B cell (primary cell): ENCODE results near the gene USP49. TPM values are rescaled to one million over a fixed set of nuclear protein-coding genes. Genes with fewer than 3 reads are reported as not detected.

Experiments used
- ATAC-seq: fragments of 200-7000 bp; cut with Tn5 transposase; one replicate; pipeline ENCODE4 v1.10.0; 2021; ENCODE audit warnings: low read depth, mild to moderate bottlenecking, moderate number of reproducible peaks, moderate library complexity
- CTCF ChIA-PET: fragments of 350-600 bp; sonication (Branson Sonifier 250); formaldehyde crosslinking; loops from one replicate; lab custom pipeline; 2021; ENCODE audit warnings: antibody characterized with exemption, inconsistent platforms; lab: Charles Lee
- POLR2A ChIA-PET: fragments of 350-600 bp; sonication (Branson Sonifier 250); formaldehyde crosslinking; loops from one replicate; lab custom pipeline; 2021; ENCODE audit warnings: antibody characterized with exemption; lab: Charles Lee
- DNase-seq: peaks from one replicate; pipeline ENCODE4 v3.0.0; 2013
- H2AFZ ChIP-seq: 2 replicates; pipeline ENCODE4 v1.6.1; 2012; ENCODE audit warnings: mild to moderate bottlenecking, low read depth, low read length; ENCODE audit not compliant: insufficient read depth, poor library complexity, severe bottlenecking
- H3K27ac ChIP-seq, 2 donors: 1 replicate in 1 of 2; 2 replicates in 1 of 2; pipeline ENCODE4 v1.5.1; 2012 to 2013; ENCODE audit warnings: low read length in 2 of 2, mild to moderate bottlenecking in 2 of 2, moderate library complexity in 1 of 2
- H3K27me3 ChIP-seq, 4 experiments: fragments of 200-600 bp in 1 of 4; sonication (generic) in 1 of 4; replicated peaks in 1 of 4; 1 replicate in 2 of 4; 2 replicates in 2 of 4; pipeline versions ENCODE4 v1.6.1 to v1.7.0; 2013 to 2016; ENCODE audit warnings: low read length in 3 of 4, mild to moderate bottlenecking in 2 of 4, mixed read lengths in 1 of 4, moderate library complexity in 1 of 4; ENCODE audit not compliant: insufficient read depth in 4 of 4, control insufficient read depth in 3 of 4; ENCODE audit errors: control extremely low read depth in 1 of 4
- H3K36me3 ChIP-seq, 2 experiments: replicated peaks in 1 of 2; 1 replicate in 1 of 2; 2 replicates in 1 of 2; pipeline versions ENCODE4 v1.6.1 to v1.7.1; 2013; ENCODE audit warnings: low read length in 1 of 2; ENCODE audit not compliant: insufficient read depth in 2 of 2, control insufficient read depth in 1 of 2; ENCODE audit errors: control extremely low read depth in 1 of 2, extremely low read depth in 1 of 2
- H3K4me1 ChIP-seq, 2 donors: fragments of 200-600 bp in 1 of 2; sonication (generic) in 1 of 2; 1 replicate in 1 of 2; 2 replicates in 1 of 2; pipeline versions ENCODE4 v1.5.1 to v1.6.1; 2013 to 2017; ENCODE audit warnings: low read length in 2 of 2; ENCODE audit not compliant: control insufficient read depth in 2 of 2, insufficient read depth in 2 of 2
- H3K4me2 ChIP-seq: replicated peaks from 2 replicates; pipeline ENCODE3; 2012; ENCODE audit warnings: mild to moderate bottlenecking, low read depth, low read length; ENCODE audit not compliant: poor library complexity, severe bottlenecking
- H3K4me3 ChIP-seq, 5 experiments: fragments of 200-600 bp in 1 of 5; sonication (generic) in 1 of 5; 1 replicate in 3 of 5; 2 replicates in 2 of 5; pipeline versions ENCODE4 v1.5.1 to v1.7.0; 2011 to 2016; ENCODE audit warnings: low read length in 4 of 5, mild to moderate bottlenecking in 4 of 5, low read depth in 2 of 5, control low read depth in 1 of 5, moderate library complexity in 1 of 5; ENCODE audit not compliant: insufficient read depth in 1 of 5; ENCODE audit errors: control extremely low read depth in 1 of 5, extremely low read depth in 1 of 5
- H3K79me2 ChIP-seq: fragments of 200-600 bp; sonication (generic); one replicate; pipeline ENCODE4 v1.6.0; 2016; ENCODE audit warnings: low read length; ENCODE audit not compliant: control insufficient read depth, insufficient read depth
- H3K9ac ChIP-seq: fragments of 200-600 bp; sonication (generic); 2 replicates; pipeline ENCODE4 v1.6.1; 2017; ENCODE audit warnings: mild to moderate bottlenecking, low read length, moderate library complexity
- H3K9me3 ChIP-seq, 3 donors: one replicate each; pipeline versions ENCODE4 v1.6.1 to v1.7.1; 2013; ENCODE audit warnings: low read length in 2 of 3; ENCODE audit not compliant: control insufficient read depth in 2 of 3, insufficient read depth in 1 of 3; ENCODE audit errors: control extremely low read depth in 1 of 3
- H4K20me1 ChIP-seq: 2 replicates; pipeline ENCODE4 v1.6.0; 2012; ENCODE audit warnings: mild to moderate bottlenecking, low read length; ENCODE audit not compliant: insufficient read depth, control insufficient read depth, poor library complexity, severe bottlenecking
- H3K27ac Mint-ChIP-seq: one replicate; pipeline ENCODE4 v1.8.0; 2021; ENCODE audit warnings: mixed read lengths
- H3K27me3 Mint-ChIP-seq: one replicate; pipeline ENCODE4 v1.8.0; 2021; ENCODE audit warnings: mixed read lengths
- H3K4me1 Mint-ChIP-seq: one replicate; pipeline ENCODE4 v1.8.0; 2021; ENCODE audit warnings: mixed read lengths
- H3K4me3 Mint-ChIP-seq: one replicate; pipeline ENCODE4 v1.8.0; 2021; ENCODE audit warnings: mixed read lengths
- H3K9me3 Mint-ChIP-seq: one replicate; pipeline ENCODE4 v1.8.0; 2022; ENCODE audit warnings: mixed read lengths; ENCODE audit not compliant: insufficient read depth
- CTCF ChIP-seq: fragments of 200-600 bp; IDR thresholded peaks from one replicate; pipeline ENCODE4 v1.8.0; 2022; ENCODE audit warnings: antibody characterized with exemption, mild to moderate bottlenecking
- EZH2 ChIP-seq: IDR thresholded peaks from 2 replicates; pipeline ENCODE4 v1.6.1; 2012; ENCODE audit warnings: borderline replicate concordance, low read depth, mild to moderate bottlenecking, moderate library complexity, low read length; ENCODE audit not compliant: insufficient read depth, poor library complexity, severe bottlenecking
- WGBS: methylation state at CpG from one replicate; pipeline ENCODE4 v1.1.5; 2013; ENCODE audit warnings: missing lambda C conversion rate; ENCODE audit not compliant: insufficient coverage; 5-methylcytosine and 5-hydroxymethylcytosine counted together
- intact Hi-C: fragments of 100-400 bp; cut with micrococcal nuclease; formaldehyde crosslinking; loops from one replicate; pipeline ENCODE4 v1.10.0; 2022
- polyA plus RNA-seq: library from polyadenylated mRNA; depleted of rRNA; stranded (reverse); fragments of >200 nt; gene quantifications from 2 replicates; pipeline ENCODE4 v1.2.3, GENCODE V29; 2012
- total RNA-seq, 2 donors: library from RNA; stranded (reverse); fragments of 120-200 nt in 1 of 2; gene quantifications; 1 replicate in 1 of 2; 2 replicates in 1 of 2; pipeline versions ENCODE4 v1.2.3 to v1.2.4, GENCODE V29; 2013 to 2022

USP49 gene
- total and polyA plus RNA-seq, 2 donors (not counting 1 experiment from before 2014, with no cell fraction given), result 2.6 to 9.9 TPM

- Histone ChIP-seq H3K36me3 (no peaks in the 10 kb centered on the region), H3K4me1 (no peaks in the 10 kb centered on the region), H3K9me3 (no peaks in the 10 kb centered on the region), H3K4me3 (no peak overlapping the region), H3K27ac (no peak overlapping the region), H3K79me2 (no peaks in the 10 kb centered on the region), H3K9ac (no peak overlapping the region), H3K4me2 (no peak overlapping the region), H4K20me1 (no peaks in the 10 kb centered on the region), H2AFZ (no peak overlapping the region), H3K27me3 (no peaks in the 10 kb centered on the region)
- ATAC-seq, result no peak
- no peak for DNase-seq
- ChIA-PET POLR2A (no interaction called here), CTCF (no interaction called here)
- intact Hi-C loops, result no loop called here
- H3K4me1 Mint-ChIP-seq, result no peaks in the 10 kb centered on the region
- WGBS, result 88% methylated on average over 5 of the region's 6 CpGs
- H3K27ac Mint-ChIP-seq, result no peak overlapping the region
- no peak for TF ChIP-seq EZH2
- no peak for TF ChIP-seq CTCF
- H3K4me3 Mint-ChIP-seq, result no peak overlapping the region
- H3K27me3 Mint-ChIP-seq, result no peaks in the 10 kb centered on the region
- no peaks in the 10 kb centered on the region for H3K9me3 Mint-ChIP-seq
Measured at GRCh38 chr6:41743406-41744235, 151.6 kb downstream of the USP49 start.
